Right atrium auricular region (tissue), 2 donors: ENCODE measurements around the gene SKOR2. TPM values are rescaled to one million over a fixed set of nuclear protein-coding genes. Genes with fewer than 3 reads are reported as not detected.

Experiments
- DNase-seq: peaks from one replicate; pipeline ENCODE4 v3.0.0-alpha.2; 2019; ENCODE audit warnings: low spot score
- H3K27ac ChIP-seq, 2 donors: fragments of 200-600 bp; sonication (generic); 1 replicate in 1 of 2; 2 replicates in 1 of 2; pipeline ENCODE4 v1.5.1; 2016 to 2019
- H3K27me3 ChIP-seq, 2 donors: fragments of 200-600 bp; sonication (generic); one replicate each; pipeline versions ENCODE4 v1.5.1 to v1.6.0; 2017 to 2019
- H3K36me3 ChIP-seq: fragments of 200-600 bp; sonication (generic); one replicate; pipeline ENCODE4 v1.5.1; 2016
- H3K4me1 ChIP-seq, 2 donors: fragments of 200-600 bp; sonication (generic); one replicate each; pipeline versions ENCODE4 v1.5.1 to v1.6.0; 2017 to 2019
- H3K4me3 ChIP-seq, 2 donors: fragments of 200-600 bp; sonication (generic); 1 replicate in 1 of 2; 2 replicates in 1 of 2; pipeline ENCODE4 v1.5.1; 2017 to 2019; ENCODE audit warnings: mild to moderate bottlenecking in 1 of 2, moderate library complexity in 1 of 2
- H3K9me3 ChIP-seq, 2 donors: fragments of 200-600 bp; sonication (generic); one replicate each; pipeline ENCODE4 v1.5.1; 2019
- total RNA-seq, 2 donors: library from RNA; depleted of rRNA; stranded (reverse); fragments of >200 nt; gene quantifications; one replicate each; pipeline ENCODE4 v1.1.0, GENCODE V29; 2016
- TF ChIP-seq, protein P1 (sequence below), 2 donors: fragments of 200-600 bp; sonication (generic); IDR thresholded peaks; one replicate each; pipeline ENCODE4 v1.5.1; 2019; ENCODE audit warnings: antibody characterized with exemption in 2 of 2

Gene SKOR2
- total RNA-seq, 2 donors from 2014 or later: not detected

DNA sequence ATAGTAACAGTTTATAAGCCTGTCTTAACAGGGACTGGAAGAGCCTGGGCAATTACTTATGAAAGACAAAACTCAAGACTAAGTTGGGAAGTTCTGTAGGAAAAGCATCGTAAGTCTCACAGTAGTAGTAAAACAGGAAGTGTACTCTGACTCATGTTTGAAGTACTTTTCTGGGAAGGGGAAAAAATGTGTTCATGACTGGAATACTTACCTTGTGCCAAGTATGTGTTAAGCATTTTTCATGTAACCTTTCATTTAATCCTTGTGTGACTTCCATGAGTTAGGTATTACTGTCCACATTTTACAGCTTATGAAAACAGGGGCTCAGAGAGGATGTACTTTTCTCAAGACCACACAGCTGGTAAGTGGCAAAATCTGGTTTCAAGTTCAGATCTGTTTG, 13.7 kb upstream of the SKOR2 start:
- TF ChIP-seq, protein P1, sequence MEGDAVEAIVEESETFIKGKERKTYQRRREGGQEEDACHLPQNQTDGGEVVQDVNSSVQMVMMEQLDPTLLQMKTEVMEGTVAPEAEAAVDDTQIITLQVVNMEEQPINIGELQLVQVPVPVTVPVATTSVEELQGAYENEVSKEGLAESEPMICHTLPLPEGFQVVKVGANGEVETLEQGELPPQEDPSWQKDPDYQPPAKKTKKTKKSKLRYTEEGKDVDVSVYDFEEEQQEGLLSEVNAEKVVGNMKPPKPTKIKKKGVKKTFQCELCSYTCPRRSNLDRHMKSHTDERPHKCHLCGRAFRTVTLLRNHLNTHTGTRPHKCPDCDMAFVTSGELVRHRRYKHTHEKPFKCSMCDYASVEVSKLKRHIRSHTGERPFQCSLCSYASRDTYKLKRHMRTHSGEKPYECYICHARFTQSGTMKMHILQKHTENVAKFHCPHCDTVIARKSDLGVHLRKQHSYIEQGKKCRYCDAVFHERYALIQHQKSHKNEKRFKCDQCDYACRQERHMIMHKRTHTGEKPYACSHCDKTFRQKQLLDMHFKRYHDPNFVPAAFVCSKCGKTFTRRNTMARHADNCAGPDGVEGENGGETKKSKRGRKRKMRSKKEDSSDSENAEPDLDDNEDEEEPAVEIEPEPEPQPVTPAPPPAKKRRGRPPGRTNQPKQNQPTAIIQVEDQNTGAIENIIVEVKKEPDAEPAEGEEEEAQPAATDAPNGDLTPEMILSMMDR (IDR thresholded peaks at IDR 0.05): no peak
- DNase-seq: no peak
- peaks cover 25 to 37% of the 10 kb centered on the region in 2 donors for H3K27me3 ChIP-seq

DNA sequence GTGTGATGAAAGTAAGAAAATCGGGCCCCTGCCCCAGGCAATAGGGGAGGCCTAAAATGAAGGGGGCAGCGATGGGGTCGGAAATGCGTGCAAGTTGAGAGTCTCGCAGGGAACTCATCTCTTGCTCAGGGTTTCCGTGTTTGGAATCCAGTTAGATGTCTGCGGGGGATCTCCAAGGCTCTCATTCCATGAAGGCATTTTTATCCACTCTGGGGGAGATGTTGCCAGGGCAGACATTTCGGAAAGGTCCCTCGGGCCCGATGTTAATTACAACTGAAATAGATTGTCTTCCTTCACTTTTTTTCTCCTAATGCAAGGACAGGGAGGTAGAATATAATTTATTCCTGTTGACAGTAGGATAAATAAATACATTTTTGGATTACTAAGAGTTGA, 12.8 kb upstream of the SKOR2 start:
- Histone ChIP-seq H3K36me3 (no peaks in the 10 kb centered on the region), H3K27ac (no peak overlapping the region), H3K4me1 (peaks cover 0 to 14% of the 10 kb centered on the region in 2 donors), H3K9me3 (no peaks in the 10 kb centered on the region), H3K27me3 (peaks cover 25 to 37% of the 10 kb centered on the region in 2 donors), H3K4me3 (peak overlapping the region in 1 of 2 donors; percentile 24)
- TF ChIP-seq, protein P1 (IDR thresholded peaks at IDR 0.05): no peak
- DNase-seq: no peak

More for the DNA sequence above, 13.7 kb upstream of the SKOR2 start:
- H3K9me3 ChIP-seq: no peaks in the 10 kb centered on the region
- peaks cover 0 to 14% of the 10 kb centered on the region in 2 donors for H3K4me1 ChIP-seq
- H3K36me3 ChIP-seq: no peaks in the 10 kb centered on the region
- no peak overlapping the region for H3K27ac ChIP-seq
- no peak overlapping the region for H3K4me3 ChIP-seq

DNA sequence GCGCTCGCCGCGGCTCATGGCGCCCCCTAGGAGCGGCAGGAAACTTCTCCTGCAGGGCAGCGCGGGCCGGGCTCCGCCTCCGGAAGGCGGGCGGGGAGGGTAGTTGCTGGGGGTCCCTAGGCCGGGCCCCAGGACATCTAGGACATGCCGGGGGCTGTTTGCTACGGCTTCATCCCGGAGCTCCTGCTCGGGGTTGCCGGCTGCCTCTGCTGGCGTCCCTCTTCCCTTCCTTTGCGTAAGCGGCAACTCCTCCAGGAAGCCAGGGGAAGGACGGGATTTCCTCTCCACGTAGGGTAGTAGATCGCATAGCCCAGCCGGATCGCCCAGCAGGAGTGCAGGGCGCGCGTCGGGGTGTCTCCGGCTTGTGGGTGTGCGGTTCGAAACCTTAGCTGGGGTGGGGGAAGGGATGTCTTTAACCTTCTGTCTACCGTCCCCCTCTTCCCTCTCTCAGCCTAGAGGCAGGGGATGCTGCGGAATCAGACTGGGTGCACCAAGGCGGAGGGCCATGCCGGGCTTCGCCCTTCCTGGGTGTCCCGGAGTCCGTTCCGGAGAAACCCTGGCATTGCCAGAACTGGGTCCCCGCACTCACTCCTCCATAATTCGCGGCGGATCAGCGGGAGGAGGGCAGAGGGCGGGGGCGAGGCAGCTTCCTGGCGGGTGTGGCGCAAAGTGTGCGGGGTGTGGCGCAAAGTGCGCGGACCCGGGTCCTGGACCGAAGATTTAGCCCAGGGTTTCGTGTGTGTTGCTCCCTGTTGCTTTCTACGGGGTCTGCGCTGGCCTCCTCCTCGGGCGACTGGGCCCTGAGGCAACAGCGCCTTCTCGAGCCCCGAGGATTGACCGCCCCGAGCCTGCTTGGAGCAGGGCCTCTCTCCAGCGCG, 12.2 kb upstream of the SKOR2 start:
- Histone ChIP-seq H3K36me3 (no peaks in the 10 kb centered on the region), H3K4me1 (peaks cover 0 to 14% of the 10 kb centered on the region in 2 donors), H3K27me3 (peaks cover 28 to 37% of the 10 kb centered on the region in 2 donors), H3K9me3 (no peaks in the 10 kb centered on the region), H3K27ac (no peak overlapping the region), H3K4me3 (peak overlapping the region in 1 of 2 donors; percentile 24)
- no peak for DNase-seq
- TF ChIP-seq, protein P1 (IDR thresholded peaks at IDR 0.05): peak in 1 of 2 donors; percentile 19

DNA sequence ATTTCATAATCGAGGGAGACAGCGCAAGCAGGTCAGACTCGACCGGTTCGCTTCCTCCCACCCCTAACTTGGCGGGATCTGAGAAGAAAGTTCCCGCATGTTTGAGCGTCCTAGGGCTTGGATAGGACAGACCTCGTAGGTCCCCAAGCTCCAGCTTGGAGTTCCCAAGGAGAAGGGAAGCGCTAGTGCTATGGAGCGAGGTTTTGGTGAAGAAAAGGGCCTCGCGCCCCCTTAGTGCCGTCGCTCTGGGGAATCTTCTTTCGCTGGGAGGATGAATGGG, 11.6 kb upstream of the SKOR2 start:
- Histone ChIP-seq H3K27me3 (peaks cover 28 to 37% of the 10 kb centered on the region in 2 donors), H3K4me3 (no peak overlapping the region), H3K36me3 (no peaks in the 10 kb centered on the region), H3K9me3 (no peaks in the 10 kb centered on the region), H3K4me1 (peaks cover 0 to 14% of the 10 kb centered on the region in 2 donors), H3K27ac (no peak overlapping the region)
- no peak for DNase-seq
- TF ChIP-seq, protein P1 (IDR thresholded peaks at IDR 0.05): no peak

DNA sequence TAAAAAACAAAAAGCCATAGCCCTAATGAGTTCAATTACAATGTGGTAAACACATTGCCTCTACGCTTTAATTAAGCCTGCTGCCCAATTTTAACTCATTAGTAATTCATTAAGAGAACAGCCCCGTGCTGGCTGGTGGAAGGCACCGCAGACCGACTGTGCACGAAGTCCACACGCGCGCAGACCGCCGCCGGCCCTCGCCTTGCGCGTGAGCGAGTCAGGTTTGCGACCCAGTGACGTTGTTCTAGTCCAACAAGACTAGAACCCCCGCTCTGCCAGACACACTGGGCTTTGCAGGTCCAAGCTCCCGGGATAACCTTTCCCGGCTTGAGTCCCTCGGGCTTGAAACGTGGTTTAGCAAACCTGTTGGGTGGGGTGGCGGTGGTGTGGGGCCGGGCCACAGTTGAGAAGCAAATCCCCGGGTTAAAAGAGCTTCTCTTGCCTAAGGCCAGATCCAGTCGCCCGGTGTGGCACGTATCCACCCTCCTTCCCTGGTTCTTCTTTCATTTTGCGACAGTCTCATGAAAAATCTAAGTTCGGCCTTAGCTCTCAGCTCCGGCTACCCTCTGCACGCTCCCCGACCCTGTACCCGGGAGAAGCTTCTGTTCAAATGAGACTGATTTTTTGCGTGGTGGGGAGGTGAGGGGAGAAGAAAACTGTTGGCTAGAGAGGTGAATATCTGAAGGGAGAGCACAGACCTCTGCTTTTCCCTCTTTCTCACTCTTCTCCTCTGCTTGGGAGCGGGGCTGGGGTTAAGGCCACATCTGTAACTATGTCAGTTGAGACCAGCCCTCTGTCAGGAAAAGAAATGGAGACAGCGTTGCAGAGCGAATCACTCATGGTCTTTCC, 11.1 kb upstream of the SKOR2 start:
- H3K4me3 ChIP-seq: no peak overlapping the region
- TF ChIP-seq, protein P1 (IDR thresholded peaks at IDR 0.05): no peak
- H3K27ac ChIP-seq: no peak overlapping the region
- no peaks in the 10 kb centered on the region for H3K36me3 ChIP-seq
- H3K27me3 ChIP-seq: peaks cover 28 to 37% of the 10 kb centered on the region in 2 donors
- peaks cover 0 to 14% of the 10 kb centered on the region in 2 donors for H3K4me1 ChIP-seq
- no peaks in the 10 kb centered on the region for H3K9me3 ChIP-seq
- DNase-seq: no peak
